H9 (cell line): ENCODE measurements around the gene CD47. TPM values are rescaled to one million over a fixed set of nuclear protein-coding genes. Genes with fewer than 3 reads are reported as not detected.

Source experiments
- DNase-seq: peaks from one replicate; pipeline ENCODE4 v3.0.0-alpha.2; 2017
- H2AFZ ChIP-seq: one replicate; pipeline ENCODE4 v1.6.1; 2013; ENCODE audit warnings: mild to moderate bottlenecking, low read length, control low read depth, moderate library complexity
- H2AK5ac ChIP-seq: 2 replicates; pipeline ENCODE4 v1.6.1; 2013; ENCODE audit warnings: low read length, control low read depth, mixed read lengths; ENCODE audit not compliant: insufficient read length
- H2BK120ac ChIP-seq: one replicate; pipeline ENCODE4 v1.6.1; 2013; ENCODE audit warnings: low read depth, mild to moderate bottlenecking, low read length, control low read depth, inconsistent platforms; ENCODE audit not compliant: poor library complexity, severe bottlenecking
- H2BK12ac ChIP-seq: 2 replicates; pipeline ENCODE4 v1.6.1; 2013; ENCODE audit warnings: low read length, control low read depth, mixed read lengths, low read depth; ENCODE audit not compliant: insufficient read length
- H2BK15ac ChIP-seq: 2 replicates; pipeline ENCODE4 v1.6.1; 2013; ENCODE audit warnings: low read depth, low read length, control low read depth
- H2BK20ac ChIP-seq: one replicate; pipeline ENCODE4 v1.6.1; 2013; ENCODE audit warnings: low read depth, mild to moderate bottlenecking, low read length, control low read depth, inconsistent platforms; ENCODE audit not compliant: poor library complexity, severe bottlenecking
- H2BK5ac ChIP-seq: 2 replicates; pipeline ENCODE4 v1.6.1; 2013; ENCODE audit warnings: low read length, control low read depth, mixed read lengths; ENCODE audit not compliant: insufficient read length
- H3K14ac ChIP-seq: 2 replicates; pipeline ENCODE4 v1.6.1; 2013; ENCODE audit warnings: low read length, control low read depth; ENCODE audit not compliant: insufficient read depth
- H3K18ac ChIP-seq: 2 replicates; pipeline ENCODE4 v1.6.1; 2013; ENCODE audit warnings: low read depth, mild to moderate bottlenecking, mixed read lengths, low read length, control low read depth; ENCODE audit not compliant: insufficient read length
- H3K23ac ChIP-seq: 2 replicates; pipeline ENCODE4 v1.6.1; 2013; ENCODE audit warnings: low read length, control low read depth, mixed read lengths, low read depth; ENCODE audit not compliant: insufficient read length
- H3K23me2 ChIP-seq: 2 replicates; pipeline ENCODE4 v1.6.1; 2013; ENCODE audit warnings: low read depth, mild to moderate bottlenecking, mixed read lengths, low read length, control low read depth; ENCODE audit not compliant: insufficient read length, poor library complexity, severe bottlenecking
- H3K27ac ChIP-seq: 2 replicates; pipeline ENCODE4 v1.5.1; 2013; ENCODE audit warnings: low read length, control low read depth, mixed read lengths, low read depth; ENCODE audit not compliant: insufficient read length
- H3K27me3 ChIP-seq: 2 replicates; pipeline ENCODE4 v1.6.1; 2013; ENCODE audit warnings: low read length, control low read depth, inconsistent platforms; ENCODE audit not compliant: insufficient read depth
- H3K4ac ChIP-seq: 2 replicates; pipeline ENCODE4 v1.6.1; 2013; ENCODE audit warnings: low read depth, mild to moderate bottlenecking, control low read depth, inconsistent platforms, low read length, moderate library complexity
- H3K4me1 ChIP-seq: 2 replicates; pipeline ENCODE4 v1.6.1; 2013; ENCODE audit warnings: low read length, control low read depth, inconsistent platforms; ENCODE audit not compliant: insufficient read depth
- H3K4me2 ChIP-seq: 2 replicates; pipeline ENCODE4 v1.6.1; 2013; ENCODE audit warnings: low read length, control low read depth, mixed read lengths; ENCODE audit not compliant: insufficient read length, insufficient read depth
- H3K56ac ChIP-seq: 2 replicates; pipeline ENCODE4 v1.6.1; 2013; ENCODE audit warnings: low read depth, mild to moderate bottlenecking, mixed read lengths, low read length, control low read depth; ENCODE audit not compliant: insufficient read length
- H3K79me1 ChIP-seq: 2 replicates; pipeline ENCODE4 v1.6.1; 2013; ENCODE audit warnings: low read depth, mild to moderate bottlenecking, moderate library complexity, low read length, control low read depth, inconsistent platforms; ENCODE audit not compliant: insufficient read depth, poor library complexity, severe bottlenecking
- H3K79me2 ChIP-seq: 2 replicates; pipeline ENCODE4 v1.6.1; 2013; ENCODE audit warnings: low read length, control low read depth, inconsistent platforms; ENCODE audit not compliant: insufficient read depth
- H3K9ac ChIP-seq: 2 replicates; pipeline ENCODE4 v1.6.1; 2013; ENCODE audit warnings: low read length, control low read depth, mixed read lengths; ENCODE audit not compliant: insufficient read length; ENCODE audit errors: extremely low read depth
- H3K9me3 ChIP-seq: one replicate; pipeline ENCODE4 v1.6.1; 2013; ENCODE audit warnings: low read depth, low read length, inconsistent platforms; ENCODE audit not compliant: control insufficient read depth
- H3T11ph ChIP-seq: one replicate; pipeline ENCODE4 v1.6.1; 2013; ENCODE audit warnings: mild to moderate bottlenecking, low read length, control low read depth, inconsistent platforms
- H4K20me1 ChIP-seq: one replicate; pipeline ENCODE4 v1.6.1; 2013; ENCODE audit not compliant: control insufficient read depth, insufficient read length, insufficient read depth
- H4K5ac ChIP-seq: 2 replicates; pipeline ENCODE4 v1.6.1; 2013; ENCODE audit warnings: low read depth, mild to moderate bottlenecking, mixed read lengths, low read length, control low read depth; ENCODE audit not compliant: insufficient read length
- H4K8ac ChIP-seq: replicated peaks from 2 replicates; pipeline ENCODE4 v1.6.1; 2013; ENCODE audit warnings: low read length, control low read depth, mixed read lengths, low read depth; ENCODE audit not compliant: insufficient read length
- H4K91ac ChIP-seq: 2 replicates; pipeline ENCODE4 v1.6.1; 2013; ENCODE audit warnings: low read depth, mild to moderate bottlenecking, moderate library complexity, mixed read lengths, low read length, control low read depth; ENCODE audit not compliant: insufficient read length
- H3K27ac Mint-ChIP-seq, 3 experiments: 2 replicates in 2 of 3; 3 replicates in 1 of 3; pipeline ENCODE4 v1.8.0; 2020 to 2021; ENCODE audit warnings: mixed read lengths in 3 of 3, mild to moderate bottlenecking in 1 of 3, moderate library complexity in 1 of 3
- H3K27me3 Mint-ChIP-seq: 2 replicates; pipeline ENCODE4 v1.8.0; 2021; ENCODE audit warnings: low read depth, mild to moderate bottlenecking, moderate library complexity, mixed read lengths
- H3K36me3 Mint-ChIP-seq, 3 experiments: 2 replicates in 2 of 3; 3 replicates in 1 of 3; pipeline ENCODE4 v1.8.0; 2020 to 2021; ENCODE audit warnings: low read depth in 3 of 3, mixed read lengths in 3 of 3; ENCODE audit not compliant: insufficient read depth in 1 of 3
- H3K4me1 Mint-ChIP-seq, 2 experiments: 2 replicates each; pipeline ENCODE4 v1.8.0; 2020; ENCODE audit warnings: mixed read lengths in 2 of 2
- H3K4me3 Mint-ChIP-seq, 2 experiments: 2 replicates in 1 of 2; 3 replicates in 1 of 2; pipeline ENCODE4 v1.8.0; 2020 to 2021; ENCODE audit warnings: mild to moderate bottlenecking in 2 of 2, mixed read lengths in 2 of 2, moderate library complexity in 1 of 2
- H3K9me3 Mint-ChIP-seq, 2 experiments: 2 replicates in 1 of 2; 3 replicates in 1 of 2; pipeline ENCODE4 v1.8.0; 2020; ENCODE audit warnings: mild to moderate bottlenecking in 2 of 2, mixed read lengths in 2 of 2, moderate library complexity in 1 of 2
- CTCF ChIP-seq: fragments of 200-600 bp; sonication (generic); conservative IDR thresholded peaks from 3 replicates; pipeline ENCODE4 v1.8.0; 2021; ENCODE audit warnings: antibody characterized with exemption, mild to moderate bottlenecking
- total RNA-seq: library from RNA; stranded (reverse); gene quantifications from 2 replicates; pipeline ENCODE4 v1.2.1, GENCODE V29; 2021

CD47 gene
- total RNA-seq, 1 experiment from 2014 or later, result 15.4 TPM

GRCh38 chr3:108130701-108131474 lies 40.1 kb upstream of the CD47 start:
- H3K27ac Mint-ChIP-seq, result no peak overlapping the region
- no peak for TF ChIP-seq CTCF
- Histone ChIP-seq H3K79me2 (no peaks in the 10 kb centered on the region), H3K14ac (no peak overlapping the region), H4K8ac (no peak overlapping the region), H3T11ph (no peak overlapping the region), H3K27ac (no peak overlapping the region), H4K20me1 (no peaks in the 10 kb centered on the region), H3K4me2 (no peak overlapping the region), H3K27me3 (no peaks in the 10 kb centered on the region), H4K5ac (no peak overlapping the region), H3K23me2 (no peaks in the 10 kb centered on the region), H2BK20ac (no peak overlapping the region), H3K4ac (no peak overlapping the region), H3K9me3 (no peaks in the 10 kb centered on the region), H2AFZ (no peak overlapping the region), H2BK15ac (no peak overlapping the region), H3K56ac (no peak overlapping the region), H3K4me1 (no peaks in the 10 kb centered on the region), H3K79me1 (no peaks in the 10 kb centered on the region), H2BK120ac (no peak overlapping the region), H4K91ac (no peak overlapping the region), H2AK5ac (no peak overlapping the region), H2BK5ac (no peak overlapping the region), H3K9ac (no peak overlapping the region), H3K23ac (no peak overlapping the region), H3K18ac (no peak overlapping the region), H2BK12ac (no peak overlapping the region)
- no peaks in the 10 kb centered on the region for H3K4me1 Mint-ChIP-seq
- H3K4me3 Mint-ChIP-seq, result no peak overlapping the region
- no peaks in the 10 kb centered on the region; a peak in 1 of 5 replicates for H3K9me3 Mint-ChIP-seq
- no peaks in the 10 kb centered on the region for H3K27me3 Mint-ChIP-seq
- H3K36me3 Mint-ChIP-seq, result no peaks in the 10 kb centered on the region
- DNase-seq, result no peak
